Adipocyte (in vitro differentiated cells): ENCODE measurements around the gene PDZD11.
"Not testable (repeated sequence)": the region's sequence is repeated elsewhere in the genome, so short reads cannot be mapped to it uniquely, and the experiment has no call there.

ENCODE experiments used
- DNase-seq: peaks from one replicate; pipeline ENCODE4 v3.0.0-alpha.2; 2015; ENCODE audit warnings: low read depth
- H3K27me3 ChIP-seq: replicated peaks from 2 replicates; pipeline ENCODE4 v1.7.0; 2013; ENCODE audit warnings: mild to moderate bottlenecking, low read length, moderate library complexity; ENCODE audit not compliant: control insufficient read depth, insufficient read depth
- H3K36me3 ChIP-seq: 2 replicates; pipeline ENCODE4 v1.7.0; 2013; ENCODE audit warnings: low read length, mild to moderate bottlenecking, moderate library complexity; ENCODE audit not compliant: control insufficient read depth, insufficient read depth, severe bottlenecking
- H3K4me1 ChIP-seq: 2 replicates; pipeline ENCODE4 v1.7.0; 2013; ENCODE audit warnings: mild to moderate bottlenecking, low read length, moderate library complexity; ENCODE audit not compliant: control insufficient read depth, insufficient read depth
- H3K4me3 ChIP-seq: 2 replicates; pipeline ENCODE4 v1.7.0; 2013; ENCODE audit warnings: mild to moderate bottlenecking, low read length, moderate library complexity
- H3K9ac ChIP-seq: 2 replicates; pipeline ENCODE4 v1.7.0; 2013; ENCODE audit warnings: mild to moderate bottlenecking, low read length, moderate library complexity
- H3K9me3 ChIP-seq: 2 replicates; pipeline ENCODE4 v1.7.0; 2013; ENCODE audit warnings: mild to moderate bottlenecking, low read length, moderate library complexity; ENCODE audit not compliant: control insufficient read depth

PDZD11 gene, protein sequence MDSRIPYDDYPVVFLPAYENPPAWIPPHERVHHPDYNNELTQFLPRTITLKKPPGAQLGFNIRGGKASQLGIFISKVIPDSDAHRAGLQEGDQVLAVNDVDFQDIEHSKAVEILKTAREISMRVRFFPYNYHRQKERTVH

DNA sequence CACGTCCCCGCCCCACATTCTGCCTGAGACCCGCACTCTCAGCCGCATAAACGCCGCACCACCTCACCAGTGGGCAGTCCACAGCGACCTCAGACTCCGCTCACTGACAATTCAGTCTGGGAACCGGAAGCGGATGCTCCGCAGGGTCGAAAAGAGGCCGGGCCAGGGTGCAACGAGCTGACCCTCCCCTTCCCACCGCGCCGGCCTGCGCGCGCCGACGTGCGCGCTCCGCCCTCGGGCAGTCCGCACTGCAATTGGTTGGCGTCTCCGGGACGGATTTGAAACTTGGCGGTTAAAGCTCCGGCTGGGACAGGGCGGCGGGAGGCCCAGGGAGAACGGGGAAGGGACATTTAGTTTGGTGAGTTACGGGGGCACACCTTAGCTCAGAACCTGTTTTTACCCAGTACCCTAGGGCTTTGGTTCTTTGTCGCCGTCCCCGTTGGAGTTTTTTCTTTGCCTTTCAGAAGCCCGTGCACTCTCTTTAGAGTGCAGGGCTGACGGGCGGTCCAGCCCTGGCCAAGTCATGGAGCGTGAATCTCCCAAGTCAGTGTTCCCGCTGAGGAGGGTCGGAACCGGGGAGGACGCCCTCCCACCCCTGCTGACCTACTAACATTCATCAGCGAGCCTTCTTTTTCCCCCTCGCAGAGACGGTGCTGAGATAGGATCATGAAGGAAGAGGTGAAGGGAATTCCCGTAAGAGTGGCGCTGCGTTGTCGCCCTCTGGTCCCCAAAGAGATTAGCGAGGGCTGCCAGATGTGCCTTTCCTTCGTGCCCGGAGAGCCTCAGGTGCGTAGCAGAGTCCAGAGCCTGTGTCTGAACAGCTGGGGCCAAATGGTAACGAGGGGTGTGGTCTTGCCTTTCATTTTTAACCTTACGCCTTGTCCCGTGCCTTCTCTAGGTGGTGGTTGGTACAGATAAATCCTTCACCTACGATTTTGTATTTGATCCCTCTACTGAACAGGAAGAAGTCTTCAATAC lies at the start of gene PDZD11, which contains the start of gene KIF4A:
PDZD11 (minus strand) TSS at position 135 of the 978 bp plus-strand sequence. CDS start 586 bp downstream, outside the sequence.
KIF4A (plus strand) TSS at position 312 of the 978 bp plus-strand sequence; CDS start at position 667, 355 bp downstream.
- H3K27me3 ChIP-seq, result no peaks in the 10 kb centered on the region
- peaks cover 22% of the 10 kb centered on the region for H3K36me3 ChIP-seq
- H3K4me3 ChIP-seq, result peak within 1 kb of the TSS; percentile 86
- H3K9ac ChIP-seq, result peak within 1 kb of the TSS; percentile 80
- H3K9me3 ChIP-seq, result peaks cover 8% of the 10 kb centered on the region
- peak; percentile 86 for DNase-seq
- no peaks in the 10 kb centered on the region for H3K4me1 ChIP-seq

DNA sequence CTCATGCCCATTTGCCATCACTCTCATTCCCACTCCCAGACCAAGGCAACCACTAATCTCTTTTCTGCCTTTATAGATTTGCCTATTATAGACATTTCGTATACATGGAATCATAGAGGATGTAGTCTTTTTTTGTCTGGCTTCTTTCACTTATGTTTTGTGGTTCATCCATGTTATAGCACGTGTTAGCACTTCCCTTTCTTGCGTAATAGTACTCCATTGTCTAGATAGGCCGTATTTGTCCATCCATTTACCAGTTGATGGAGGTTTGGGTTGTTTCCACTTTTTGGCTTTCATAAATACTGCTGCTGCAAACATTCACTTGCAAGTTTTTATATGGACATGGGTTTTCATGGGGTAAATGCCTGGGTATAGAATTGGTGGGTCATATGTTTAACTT lies 48.6 kb upstream of the PDZD11 start:
- no peaks in the 10 kb centered on the region for H3K36me3 ChIP-seq
- H3K9ac ChIP-seq, result no peak overlapping the region
- peaks cover 10% of the 10 kb centered on the region for H3K27me3 ChIP-seq
- H3K9me3 ChIP-seq, result no peaks in the 10 kb centered on the region
- H3K4me3 ChIP-seq, result no peak overlapping the region
- no peak for DNase-seq
- no peaks in the 10 kb centered on the region for H3K4me1 ChIP-seq

DNA sequence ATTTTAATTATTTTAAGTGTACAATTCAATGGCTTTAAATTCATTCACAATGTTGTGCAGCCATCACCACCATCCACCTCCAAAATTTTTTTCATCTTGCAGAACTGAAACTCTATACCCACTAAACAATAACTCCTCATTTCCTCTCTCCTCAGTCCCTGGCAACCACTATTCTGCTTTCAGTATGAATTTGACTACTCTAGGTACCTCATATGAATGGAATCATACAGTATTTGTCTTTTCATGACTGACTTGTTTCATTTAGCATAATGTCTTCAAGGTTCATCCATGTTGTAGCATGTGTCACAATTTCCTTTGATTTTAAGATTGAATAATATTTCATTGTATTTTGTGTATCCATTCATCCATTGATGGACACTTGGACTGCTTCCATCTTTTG lies 47.0 kb upstream of the PDZD11 start:
- H3K9me3 ChIP-seq, result no peaks in the 10 kb centered on the region
- no peak overlapping the region for H3K4me3 ChIP-seq
- H3K4me1 ChIP-seq, result no peaks in the 10 kb centered on the region
- DNase-seq, result no peak
- peaks cover 10% of the 10 kb centered on the region for H3K27me3 ChIP-seq
- H3K36me3 ChIP-seq, result no peaks in the 10 kb centered on the region
- no peak overlapping the region for H3K9ac ChIP-seq

DNA sequence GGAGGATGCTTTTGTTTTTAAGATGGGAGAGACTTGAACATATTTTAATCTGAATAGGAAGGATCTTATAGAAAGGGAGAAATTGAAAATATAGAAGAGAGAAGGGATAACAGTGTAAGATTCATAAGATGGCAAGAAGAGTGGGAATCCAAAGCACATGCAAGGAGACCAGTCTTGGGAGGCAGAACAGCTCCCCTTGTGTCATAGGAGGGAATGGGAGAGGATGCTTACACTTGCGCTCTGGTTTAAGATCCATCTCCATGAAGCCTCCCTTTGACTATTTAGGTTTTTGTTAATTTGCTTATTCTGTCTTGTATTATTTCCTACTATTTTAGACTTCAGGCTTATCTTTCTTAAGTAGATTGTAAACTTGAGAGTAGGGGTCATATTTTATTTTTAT lies 42.9 kb upstream of the PDZD11 start:
- H3K9me3 ChIP-seq, result no peaks in the 10 kb centered on the region
- H3K4me1 ChIP-seq, result no peaks in the 10 kb centered on the region
- H3K27me3 ChIP-seq, result peaks cover 20% of the 10 kb centered on the region
- no peak overlapping the region for H3K9ac ChIP-seq
- no peak overlapping the region for H3K4me3 ChIP-seq
- H3K36me3 ChIP-seq, result no peaks in the 10 kb centered on the region
- DNase-seq, result no peak

DNA sequence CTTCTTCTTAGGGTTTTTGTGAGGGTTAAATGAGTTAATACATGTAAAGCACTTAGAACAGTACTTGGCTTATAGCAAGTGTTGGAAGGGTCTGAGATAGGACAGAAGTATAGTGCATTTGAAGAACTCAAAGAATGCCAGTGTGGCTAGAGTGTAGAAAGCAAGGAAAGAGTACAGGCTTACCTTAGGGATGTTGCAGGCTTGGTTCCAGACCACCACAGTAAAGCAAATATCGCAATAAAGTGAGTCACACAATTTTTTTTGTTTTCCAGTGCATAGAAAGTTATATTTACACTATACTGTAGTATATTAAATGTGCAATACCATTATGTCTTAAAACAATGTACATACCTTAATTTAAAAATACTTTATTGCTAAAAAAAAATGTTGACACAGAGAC lies 41.4 kb upstream of the PDZD11 start:
- Histone ChIP-seq H3K36me3 (no peaks in the 10 kb centered on the region), H3K4me1 (no peaks in the 10 kb centered on the region), H3K27me3 (peaks cover 23% of the 10 kb centered on the region), H3K4me3 (no peak overlapping the region), H3K9me3 (no peaks in the 10 kb centered on the region), H3K9ac (no peak overlapping the region)
- no peak for DNase-seq

DNA sequence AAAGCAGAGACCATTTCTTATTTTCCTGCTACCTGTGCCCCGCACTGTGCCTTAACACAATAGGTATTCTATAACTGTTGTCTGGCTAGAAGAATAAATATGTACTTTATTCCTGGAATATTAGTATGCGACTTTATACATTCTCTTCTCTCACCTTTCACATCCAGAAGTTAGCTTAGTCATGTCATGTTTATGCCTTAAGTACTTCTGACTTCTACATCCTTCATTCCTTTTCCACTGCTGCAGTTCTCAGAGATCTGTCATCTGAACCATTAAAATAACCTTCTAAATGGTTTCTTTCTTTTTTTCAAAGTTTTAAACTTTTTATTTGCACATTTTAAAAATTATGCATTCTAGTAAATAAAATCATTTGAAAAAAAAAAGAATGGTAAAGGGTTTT lies 34.6 kb upstream of the PDZD11 start:
- Histone ChIP-seq H3K4me1 (no peaks in the 10 kb centered on the region), H3K4me3 (no peak overlapping the region), H3K9ac (no peak overlapping the region), H3K27me3 (peaks cover 13% of the 10 kb centered on the region), H3K9me3 (peaks cover 3% of the 10 kb centered on the region), H3K36me3 (no peaks in the 10 kb centered on the region)
- DNase-seq, result no peak

DNA sequence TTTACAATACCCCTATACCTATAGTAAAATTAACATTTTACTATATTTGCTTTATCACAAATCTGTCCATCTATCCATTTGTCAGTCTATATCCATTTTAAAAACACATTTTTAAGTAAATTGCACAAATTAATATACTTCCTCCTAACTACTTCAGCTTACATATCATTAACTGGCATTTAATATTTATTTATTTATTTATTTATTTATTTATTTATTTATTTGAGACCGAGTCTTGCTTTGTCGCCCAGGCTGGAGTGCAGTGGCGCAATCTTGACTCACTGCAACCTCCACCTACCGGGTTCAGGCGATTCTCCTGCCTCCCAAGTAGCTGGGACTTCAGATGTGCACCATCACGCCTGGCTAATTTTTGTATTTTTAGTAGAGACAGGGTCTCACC lies 33.9 kb upstream of the PDZD11 start:
- not testable (repeated sequence) for H3K9ac ChIP-seq, DNase-seq, H3K9me3 ChIP-seq, H3K4me1 ChIP-seq, H3K36me3 ChIP-seq, H3K4me3 ChIP-seq
- H3K27me3 ChIP-seq, result peaks cover 13% of the 10 kb centered on the region

DNA sequence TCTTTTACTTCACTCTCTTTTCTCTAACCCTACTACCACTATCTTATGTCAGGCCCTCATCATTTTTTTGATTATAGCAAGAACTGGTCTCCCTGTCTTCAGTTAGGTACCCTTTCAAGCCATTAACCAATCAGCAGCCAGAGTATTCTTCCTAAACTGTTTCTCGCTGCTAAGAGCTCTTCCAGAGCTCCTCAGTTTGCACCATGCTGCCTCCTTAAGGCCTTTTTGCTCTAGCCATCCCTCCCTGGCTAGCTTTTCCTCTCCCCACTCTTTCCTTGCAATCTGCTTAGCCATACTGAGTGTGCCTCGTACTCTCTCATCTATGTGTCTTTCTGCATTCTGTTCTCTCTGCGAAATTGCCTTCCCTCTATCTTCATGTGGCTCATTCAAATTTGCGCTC lies 33.1 kb upstream of the PDZD11 start:
- Histone ChIP-seq H3K9ac (no peak overlapping the region), H3K4me3 (no peak overlapping the region), H3K4me1 (no peaks in the 10 kb centered on the region), H3K9me3 (peaks cover 3% of the 10 kb centered on the region), H3K36me3 (no peaks in the 10 kb centered on the region), H3K27me3 (peaks cover 11% of the 10 kb centered on the region)
- no peak for DNase-seq

DNA sequence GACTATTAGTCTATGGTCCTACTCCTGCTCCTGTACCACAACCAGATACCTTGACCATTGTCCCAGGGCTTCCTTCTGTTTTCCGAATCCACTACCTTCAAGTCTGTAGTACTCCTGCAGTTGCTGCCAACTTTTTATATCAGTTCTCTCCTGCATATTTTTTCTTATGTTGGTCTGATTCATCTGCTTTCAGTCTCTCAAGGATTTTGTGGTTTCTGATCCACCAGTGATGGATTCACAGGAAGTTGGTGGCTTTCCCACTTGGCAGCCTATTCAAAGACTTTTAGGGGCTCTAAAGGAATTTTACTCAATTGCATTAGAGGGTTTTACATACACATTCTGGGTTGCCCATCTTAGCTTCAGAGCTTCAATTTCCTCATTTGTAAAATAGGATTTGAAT lies 23.8 kb upstream of the PDZD11 start:
- no peaks in the 10 kb centered on the region for H3K4me1 ChIP-seq
- no peak overlapping the region for H3K9ac ChIP-seq
- peaks cover 14% of the 10 kb centered on the region for H3K9me3 ChIP-seq
- no peaks in the 10 kb centered on the region for H3K36me3 ChIP-seq
- DNase-seq, result no peak
- no peak overlapping the region for H3K4me3 ChIP-seq
- peaks cover 7% of the 10 kb centered on the region for H3K27me3 ChIP-seq

DNA sequence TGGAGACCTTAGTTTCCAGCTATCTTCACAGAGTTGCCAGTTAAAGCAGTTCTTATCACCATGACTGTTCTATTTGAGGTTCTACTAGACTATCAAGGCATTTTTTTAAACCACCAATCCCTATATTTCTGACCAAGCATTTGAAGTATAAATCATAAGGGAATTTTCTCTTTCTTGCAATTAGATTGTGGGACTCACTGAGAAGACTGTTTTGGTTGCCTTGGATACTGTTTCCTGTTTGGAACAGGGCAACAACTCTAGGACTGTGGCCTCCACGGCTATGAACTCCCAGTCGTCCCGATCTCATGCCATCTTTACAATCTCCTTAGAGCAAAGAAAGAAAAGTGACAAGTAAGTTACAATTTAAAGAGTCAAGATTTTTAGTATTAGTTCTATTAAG lies 12.0 kb upstream of the PDZD11 start:
- H3K27me3 ChIP-seq, result peaks cover 8% of the 10 kb centered on the region
- no peak overlapping the region for H3K9ac ChIP-seq
- H3K9me3 ChIP-seq, result no peaks in the 10 kb centered on the region
- H3K4me1 ChIP-seq, result no peaks in the 10 kb centered on the region
- DNase-seq, result no peak
- H3K4me3 ChIP-seq, result no peak overlapping the region
- no peaks in the 10 kb centered on the region for H3K36me3 ChIP-seq

DNA sequence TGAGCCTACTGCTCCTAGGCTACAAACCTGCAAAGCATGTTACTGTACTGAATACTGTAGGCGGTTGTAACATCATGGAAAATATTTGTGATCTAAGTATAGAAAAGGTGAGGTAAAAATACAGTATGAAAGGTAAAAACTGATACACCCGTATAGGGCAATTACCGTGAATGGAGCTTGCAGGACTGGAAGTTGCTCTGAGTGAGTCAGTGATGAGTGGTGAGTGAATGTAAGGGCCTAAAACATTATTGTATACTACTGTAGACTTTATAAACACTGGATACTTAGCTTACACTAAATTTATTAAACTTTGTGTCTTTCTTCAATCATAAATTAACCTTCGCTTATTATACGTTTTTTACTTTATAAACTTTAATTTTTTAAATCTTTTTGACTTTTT lies 3.9 kb upstream of the PDZD11 start:
- no peak for DNase-seq
- Histone ChIP-seq H3K27me3 (peaks cover 4% of the 10 kb centered on the region), H3K4me3 (no peak overlapping the region), H3K9ac (no peak overlapping the region), H3K4me1 (no peaks in the 10 kb centered on the region), H3K9me3 (peaks cover 6% of the 10 kb centered on the region), H3K36me3 (no peaks in the 10 kb centered on the region)
